ENCODE data around the gene RPL3.

DNA sequence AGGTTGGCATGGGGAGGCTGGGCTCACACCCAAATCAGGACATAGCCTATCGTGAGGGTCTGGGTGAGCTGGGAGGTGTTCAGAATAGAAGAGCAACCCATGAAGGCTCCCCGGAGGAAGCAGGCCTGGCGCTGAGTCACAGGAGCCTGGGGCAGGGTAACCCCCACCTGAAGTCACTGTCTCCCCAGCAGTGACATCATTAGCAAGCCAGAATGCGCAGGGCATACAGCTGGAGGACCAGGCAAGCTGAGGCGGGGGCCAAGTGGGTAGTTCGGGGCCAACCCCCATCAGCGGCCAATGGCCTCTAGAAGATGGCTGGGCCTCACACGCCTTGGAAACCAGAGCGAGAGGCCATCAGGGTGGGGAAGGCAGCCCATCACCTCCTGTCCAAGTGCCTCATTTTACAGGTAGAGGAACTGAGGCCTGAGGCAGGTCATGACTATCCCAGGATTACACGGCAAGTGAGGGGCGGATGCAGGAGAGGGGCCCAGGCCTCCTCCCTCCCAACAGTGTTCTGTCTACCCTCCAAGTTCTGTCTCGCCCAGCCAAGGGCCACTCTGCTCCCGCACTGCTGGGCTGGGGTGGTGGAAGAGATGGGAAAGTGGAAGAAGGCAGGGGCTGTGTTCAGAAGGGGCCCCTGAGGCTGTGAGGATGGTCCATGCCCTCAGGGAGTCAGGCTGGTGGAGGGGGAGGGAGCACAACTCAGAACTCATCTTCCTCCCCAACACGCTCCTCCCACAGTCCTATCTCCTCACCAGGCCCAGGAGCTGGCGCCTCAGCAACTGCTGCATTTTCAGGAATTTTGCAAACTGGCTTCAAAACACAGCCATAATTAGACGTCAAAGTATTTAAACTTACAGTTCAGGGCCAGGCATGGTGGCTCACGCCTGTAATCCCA lies 24.6 kb downstream of the RPL3 start:
- no peak for TF ChIP-seq POLR2AphosphoS5 (IDR thresholded peaks at IDR 0.05)
- no peak for TF ChIP-seq POLR2A (IDR thresholded peaks at IDR 0.05; ENCODE audit: low read depth)
- TF ChIP-seq, protein P1, sequence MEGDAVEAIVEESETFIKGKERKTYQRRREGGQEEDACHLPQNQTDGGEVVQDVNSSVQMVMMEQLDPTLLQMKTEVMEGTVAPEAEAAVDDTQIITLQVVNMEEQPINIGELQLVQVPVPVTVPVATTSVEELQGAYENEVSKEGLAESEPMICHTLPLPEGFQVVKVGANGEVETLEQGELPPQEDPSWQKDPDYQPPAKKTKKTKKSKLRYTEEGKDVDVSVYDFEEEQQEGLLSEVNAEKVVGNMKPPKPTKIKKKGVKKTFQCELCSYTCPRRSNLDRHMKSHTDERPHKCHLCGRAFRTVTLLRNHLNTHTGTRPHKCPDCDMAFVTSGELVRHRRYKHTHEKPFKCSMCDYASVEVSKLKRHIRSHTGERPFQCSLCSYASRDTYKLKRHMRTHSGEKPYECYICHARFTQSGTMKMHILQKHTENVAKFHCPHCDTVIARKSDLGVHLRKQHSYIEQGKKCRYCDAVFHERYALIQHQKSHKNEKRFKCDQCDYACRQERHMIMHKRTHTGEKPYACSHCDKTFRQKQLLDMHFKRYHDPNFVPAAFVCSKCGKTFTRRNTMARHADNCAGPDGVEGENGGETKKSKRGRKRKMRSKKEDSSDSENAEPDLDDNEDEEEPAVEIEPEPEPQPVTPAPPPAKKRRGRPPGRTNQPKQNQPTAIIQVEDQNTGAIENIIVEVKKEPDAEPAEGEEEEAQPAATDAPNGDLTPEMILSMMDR (IDR thresholded peaks at IDR 0.05): no peak
- no peak for TF ChIP-seq EP300 (IDR thresholded peaks at IDR 0.05)

Data from esophagus muscularis mucosa (tissue), 4 donors.